Measurements from ENCODE around the gene CECR2. TPM values are rescaled to one million over a fixed set of nuclear protein-coding genes. Genes with fewer than 3 reads are reported as not detected.
"Not testable (repeated sequence)": the region's sequence is repeated elsewhere in the genome, so short reads cannot be mapped to it uniquely, and the experiment has no call there.

Gene CECR2
- total RNA-seq, 1 donor from 2014 or later: 1.1 TPM

- not testable (repeated sequence) for DNase-seq (ENCODE audit: low spot score)
Observed at GRCh38 chr22:17566016-17566687, 196.9 kb downstream of the CECR2 start.

GRCh38 chr22:17566776-17567175 is 197.5 kb downstream of the CECR2 start:
- DNase-seq (ENCODE audit: low spot score): no peak

GRCh38 chr22:17569971-17570511 is 200.8 kb downstream of the CECR2 start:
- DNase-seq (ENCODE audit: low spot score): no peak

- DNase-seq (ENCODE audit: low spot score): no peak
Observed at GRCh38 chr22:17570851-17571631, 201.8 kb downstream of the CECR2 start.

GRCh38 chr22:17575151-17575550 is 205.9 kb downstream of the CECR2 start:
- DNase-seq (ENCODE audit: low spot score): no peak

GRCh38 chr22:17575681-17576080 is 206.4 kb downstream of the CECR2 start:
- no peak for DNase-seq (ENCODE audit: low spot score)

GRCh38 chr22:17576470-17576869 is 207.2 kb downstream of the CECR2 start:
- no peak for DNase-seq (ENCODE audit: low spot score)

GRCh38 chr22:17578136-17578754 is 209.0 kb downstream of the CECR2 start:
- DNase-seq (ENCODE audit: low spot score): no peak

- no peak for DNase-seq (ENCODE audit: low spot score)
Observed at GRCh38 chr22:17579535-17579981, 210.3 kb downstream of the CECR2 start.

- no peak for DNase-seq (ENCODE audit: low spot score)
Observed at GRCh38 chr22:17580441-17581031, 211.3 kb downstream of the CECR2 start.

- no peak for DNase-seq (ENCODE audit: low spot score)
Observed at GRCh38 chr22:17581056-17581455, 211.8 kb downstream of the CECR2 start.

GRCh38 chr22:17581631-17582030 is 212.4 kb downstream of the CECR2 start:
- DNase-seq (ENCODE audit: low spot score): no peak

GRCh38 chr22:17583151-17583550 is 213.9 kb downstream of the CECR2 start:
- no peak for DNase-seq (ENCODE audit: low spot score)

- DNase-seq (ENCODE audit: low spot score): peak; percentile 8
Observed at GRCh38 chr22:17586831-17587440, 217.7 kb downstream of the CECR2 start.

- DNase-seq (ENCODE audit: low spot score): peak; percentile 64
Observed at GRCh38 chr22:17587629-17588028, 218.4 kb downstream of the CECR2 start.

GRCh38 chr22:17588606-17589005 is 219.3 kb downstream of the CECR2 start:
- DNase-seq (ENCODE audit: low spot score): peak; percentile 64

- peak; percentile 69 for DNase-seq (ENCODE audit: low spot score)
Observed at GRCh38 chr22:17589810-17590375, 220.6 kb downstream of the CECR2 start.

GRCh38 chr22:17590586-17590985 is 221.3 kb downstream of the CECR2 start:
- DNase-seq (ENCODE audit: low spot score): peak; percentile 67

GRCh38 chr22:17592201-17592600 is 222.9 kb downstream of the CECR2 start:
- peak; percentile 53 for DNase-seq (ENCODE audit: low spot score)

GRCh38 chr22:17596226-17596625 is 227.0 kb downstream of the CECR2 start:
- peak; percentile 68 for DNase-seq (ENCODE audit: low spot score)

GRCh38 chr22:17597217-17597616 is 228.0 kb downstream of the CECR2 start:
- peak; percentile 16 for DNase-seq (ENCODE audit: low spot score)

Data from mesenteric fat pad (tissue), 1 donor.